Activated CD4-positive, alpha-beta T cell treated with anti-CD3 and anti-CD28 coated beads for 1 hour (primary cell): ENCODE measurements around the gene SQOR.

Source experiments
- DNase-seq: peaks from one replicate; pipeline ENCODE4 v3.0.0-alpha.2; 2020

The SQOR gene

DNA sequence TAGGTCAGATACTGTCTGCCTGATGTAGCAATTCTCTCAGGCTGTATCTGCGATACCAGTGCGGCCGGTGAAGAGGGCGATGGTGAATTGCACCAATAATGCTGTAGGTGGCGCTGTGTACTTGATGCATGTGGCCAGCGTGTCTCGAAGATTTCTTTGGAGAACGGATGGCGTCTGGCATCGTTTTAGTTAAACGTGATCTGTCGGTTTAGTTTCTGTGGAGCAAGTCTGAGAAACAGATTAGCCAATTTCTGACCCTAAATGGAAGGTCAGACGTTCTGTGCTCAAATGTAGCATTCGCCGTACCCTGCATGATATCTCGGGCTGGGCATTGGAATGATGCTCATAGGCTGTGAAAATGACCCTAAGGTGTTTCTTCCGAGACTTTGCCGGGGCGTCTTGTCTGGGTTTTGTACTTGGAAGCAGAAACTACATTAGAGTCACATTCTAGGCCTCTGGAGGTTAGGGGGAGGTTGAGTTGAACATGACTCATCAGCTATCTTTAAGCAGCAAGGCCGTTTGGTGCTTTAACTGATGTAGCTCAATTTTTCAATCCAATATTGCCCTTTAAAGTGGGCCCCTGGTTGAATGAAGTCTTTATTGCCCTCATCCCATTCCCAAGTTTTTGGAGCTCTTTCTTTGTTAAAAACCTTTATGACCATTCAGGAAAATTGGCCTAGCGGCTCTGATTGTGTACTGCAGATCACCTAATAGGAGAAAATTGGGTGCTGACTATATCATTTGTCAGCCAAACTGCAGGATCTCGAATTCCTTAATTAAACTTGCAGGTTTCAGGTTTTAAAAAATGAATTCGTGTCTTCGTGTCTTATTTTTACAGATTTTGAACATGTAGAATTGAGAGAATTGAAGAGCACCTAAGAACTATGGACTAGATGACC lies 80.0 kb downstream of the SQOR start:
- DNase-seq = no peak

DNA sequence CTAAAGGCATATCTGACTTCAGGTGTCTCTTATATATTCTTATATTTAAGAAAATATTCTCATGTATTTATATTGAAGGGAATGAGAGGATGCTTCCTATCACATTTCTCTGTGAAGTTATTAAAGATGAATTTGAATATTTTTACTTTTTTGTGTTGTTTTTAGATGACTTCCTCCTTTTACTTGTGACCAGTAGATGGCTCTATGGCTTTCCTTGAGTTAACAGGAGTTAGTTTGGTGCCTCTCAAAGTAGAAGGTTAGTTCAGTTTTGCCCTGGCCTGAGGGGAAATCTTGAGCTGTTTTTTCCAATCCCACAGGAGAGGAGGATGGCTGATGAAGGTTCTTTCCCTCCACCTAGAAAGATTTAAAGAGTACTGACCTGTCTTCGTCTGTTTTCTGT lies 80.7 kb downstream of the SQOR start:
- no peak for DNase-seq

DNA sequence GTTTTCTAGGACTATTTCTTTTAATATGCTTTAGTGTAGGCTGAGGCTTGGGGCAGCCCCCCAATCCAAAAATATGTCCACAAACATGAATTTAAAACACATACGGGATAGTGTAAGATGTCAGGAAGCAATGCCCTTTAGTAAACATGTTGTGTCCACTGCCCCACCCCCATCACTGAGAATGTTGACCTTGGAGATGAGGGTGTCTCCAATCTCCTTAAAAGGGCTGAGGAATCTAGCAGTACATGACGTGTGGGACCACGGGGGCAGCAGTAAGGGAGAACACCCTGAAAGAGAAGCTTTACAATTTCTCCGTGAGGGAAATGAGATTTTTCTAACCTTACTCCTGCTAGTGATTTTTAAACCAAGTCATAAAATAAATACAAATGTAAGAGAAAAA lies 84.7 kb downstream of the SQOR start:
- DNase-seq = no peak

DNA sequence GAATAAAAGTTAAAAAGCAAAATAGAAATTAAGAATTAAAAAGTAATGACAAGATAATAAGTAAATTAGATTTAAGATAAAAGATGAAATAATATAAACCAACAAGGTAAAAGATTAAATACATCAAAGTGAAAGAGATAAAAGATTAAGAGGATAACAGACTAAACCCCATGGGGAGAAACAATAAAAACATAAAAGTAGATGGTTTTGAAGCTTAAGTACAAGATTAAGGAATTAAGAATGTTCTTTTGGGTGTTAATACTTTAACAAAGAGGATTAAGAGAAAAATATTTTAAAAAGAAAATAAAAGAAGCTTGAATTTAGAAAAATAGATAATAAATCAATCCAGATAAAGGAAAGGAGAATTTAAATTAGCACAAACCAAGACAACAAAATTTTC lies 85.4 kb downstream of the SQOR start:
- DNase-seq = no peak

DNA sequence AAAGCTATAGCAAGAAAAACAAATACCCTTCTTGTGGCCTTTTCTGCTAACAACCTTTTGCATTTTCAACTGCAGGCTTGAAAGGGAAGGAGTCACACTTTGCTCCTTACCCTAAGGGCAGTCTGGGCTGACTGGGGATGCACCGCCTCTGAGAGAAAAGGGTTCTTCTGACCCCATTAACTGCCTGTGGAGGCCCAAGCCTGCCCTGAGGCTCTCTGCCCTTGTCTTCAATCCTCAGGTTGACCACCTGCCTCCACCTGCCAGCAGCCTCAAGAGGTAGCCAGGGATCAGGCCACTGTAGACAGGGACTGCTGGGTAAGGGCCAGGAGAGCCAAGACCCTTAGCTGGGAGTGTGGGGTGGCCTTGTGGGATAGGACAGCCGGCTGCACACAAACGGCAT lies 93.8 kb downstream of the SQOR start:
- DNase-seq = no peak

DNA sequence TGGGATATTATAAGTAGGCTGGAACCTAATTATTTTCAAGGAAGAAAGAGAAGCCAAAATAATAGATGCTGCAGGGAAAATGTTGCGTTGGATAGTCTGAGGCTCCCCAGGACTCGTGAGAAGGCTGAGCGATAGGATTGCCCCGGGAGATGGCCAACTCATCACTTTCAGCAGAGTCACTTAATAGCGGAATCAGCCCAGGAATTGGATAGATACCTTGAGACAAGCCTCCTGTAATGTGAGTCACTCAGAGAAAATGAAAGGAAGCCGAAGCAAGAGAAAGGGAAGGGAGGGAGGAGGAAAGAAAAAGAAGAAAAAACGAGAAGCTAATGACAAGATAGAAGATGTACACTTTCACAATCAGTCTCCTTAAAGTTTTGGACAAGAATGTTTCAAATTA lies 94.3 kb downstream of the SQOR start:
- no peak for DNase-seq

DNA sequence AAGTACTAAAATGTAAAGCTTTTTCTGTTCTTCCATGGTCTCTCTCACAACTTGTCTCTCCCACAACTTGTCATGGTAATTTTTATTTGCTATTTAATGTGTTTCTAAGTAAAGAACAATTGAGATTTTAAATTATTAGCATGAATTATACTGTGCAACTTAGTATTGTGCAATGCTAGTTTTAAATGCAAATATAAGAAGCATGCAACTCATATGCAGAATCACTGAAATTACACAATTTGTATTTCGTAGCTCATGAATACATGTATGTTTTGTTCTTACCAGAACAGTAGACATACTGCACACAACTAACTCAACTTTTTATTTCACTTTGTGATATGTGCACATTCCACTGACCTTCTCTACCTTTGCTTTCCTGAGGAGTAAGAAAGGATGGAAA lies 96.5 kb downstream of the SQOR start:
- no peak for DNase-seq

DNA sequence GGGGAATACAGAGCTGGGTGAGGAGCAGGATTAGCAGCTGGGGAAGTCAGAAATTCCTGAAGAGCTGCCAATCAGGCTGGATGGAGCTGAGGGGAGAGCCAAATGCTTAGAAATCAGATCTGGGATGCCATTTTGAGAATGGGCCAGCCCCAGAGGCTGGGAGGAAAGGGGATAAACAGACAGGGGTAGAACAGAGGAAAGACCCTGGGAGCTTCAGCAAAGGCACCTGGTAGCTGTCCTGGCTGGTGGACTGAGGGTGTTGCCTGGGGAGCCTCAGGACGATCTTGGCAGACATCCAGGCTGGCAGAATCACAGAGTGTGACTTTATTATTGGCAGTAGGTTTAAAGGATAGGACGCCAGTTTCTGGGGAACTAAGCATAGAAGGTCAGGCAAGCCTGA lies 97.8 kb downstream of the SQOR start:
- no peak for DNase-seq

DNA sequence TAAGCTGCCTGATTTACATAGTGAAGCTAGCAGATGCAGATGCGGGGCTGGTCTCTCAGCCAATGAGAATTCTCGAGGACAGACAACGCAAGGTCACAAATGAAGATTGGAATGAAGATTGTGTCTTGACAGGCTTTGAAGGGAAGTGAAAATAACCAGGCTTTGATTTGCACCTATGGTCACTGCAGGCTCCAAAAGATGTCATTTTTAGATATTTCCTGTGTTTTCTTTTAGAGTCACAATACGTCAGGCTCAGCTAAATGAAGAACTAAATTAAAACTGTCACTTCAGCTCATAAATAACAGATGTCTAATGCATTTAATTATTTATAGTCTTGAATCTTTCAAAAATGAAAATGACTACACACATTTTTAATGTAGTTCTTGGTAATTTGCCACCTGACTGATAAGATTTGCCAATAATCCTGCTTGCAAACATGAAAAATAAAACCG lies 99.5 kb downstream of the SQOR start:
- DNase-seq = no peak
